ENCODE results near the gene DLG2.

The DLG2 gene

DNA sequence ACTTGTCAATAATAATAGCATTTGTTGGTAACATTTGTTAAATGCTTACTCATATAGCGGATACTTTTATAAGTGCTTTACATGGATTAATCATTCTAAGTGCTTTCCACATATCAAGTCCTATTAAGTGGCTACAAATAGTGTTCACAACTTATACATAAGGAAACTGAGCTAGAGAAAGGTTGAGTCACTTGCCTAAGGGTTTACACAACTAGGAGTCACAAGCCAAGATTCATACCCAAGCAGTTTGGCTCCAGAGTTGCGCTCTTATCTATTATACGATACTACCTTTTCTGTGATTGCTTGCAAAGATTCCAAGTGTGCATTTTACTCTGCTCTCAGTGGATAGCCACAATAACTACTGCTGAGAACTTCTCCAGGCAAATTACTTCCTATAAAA, 2125.1 kb downstream of the DLG2 start:
- DNase-seq (ENCODE audit: low read depth), result peak; percentile 42
- no peak overlapping the region for H3K4me3 ChIP-seq (ENCODE audit: low read length)
- no peak for TF ChIP-seq CTCF (IDR thresholded peaks at IDR 0.05; ENCODE audit: insufficient read depth, low read depth, low read length, missing control alignments)

DNA sequence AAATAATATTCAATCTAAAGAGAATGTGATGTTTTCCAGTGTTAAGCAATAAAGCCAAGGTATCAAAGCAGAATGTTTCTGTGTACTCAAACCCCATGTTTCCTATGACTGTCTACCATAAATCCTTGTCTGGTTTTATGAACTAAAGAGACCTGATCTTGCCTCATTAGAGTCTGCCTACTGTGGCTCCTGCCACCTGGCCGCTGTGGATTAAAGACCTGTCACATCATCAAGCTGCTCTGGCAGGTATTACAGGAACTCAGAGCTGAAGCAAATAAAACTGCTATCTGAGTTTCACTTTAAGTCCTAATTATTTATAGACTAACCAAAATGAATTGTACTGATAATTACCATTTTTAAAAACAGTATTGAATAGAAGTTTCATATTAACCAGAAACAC, 2133.2 kb downstream of the DLG2 start:
- no peak for TF ChIP-seq CTCF (IDR thresholded peaks at IDR 0.05; ENCODE audit: insufficient read depth, low read depth, low read length, missing control alignments)
- DNase-seq (ENCODE audit: low read depth), result no peak
- H3K4me3 ChIP-seq (ENCODE audit: low read length), result no peak overlapping the region

DNA sequence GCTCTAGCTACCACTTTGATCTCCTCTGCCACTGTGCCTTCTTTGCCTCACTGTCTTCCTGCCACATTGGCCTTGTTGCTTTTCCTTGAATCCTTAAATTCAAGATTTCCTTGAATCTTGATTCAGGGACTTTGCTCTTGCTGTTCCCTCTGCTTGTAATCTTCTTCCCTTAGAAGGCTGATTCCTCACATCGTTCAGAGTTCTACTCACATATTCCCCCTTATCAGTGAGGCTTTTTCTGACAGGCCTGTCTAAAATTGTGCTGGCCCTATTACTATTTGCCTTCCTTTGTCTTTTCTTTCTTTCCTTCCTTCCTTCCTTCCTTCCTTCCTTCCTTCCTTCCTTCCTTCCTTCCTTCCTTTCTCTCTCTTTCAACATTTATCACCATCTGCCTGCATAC, 2134.1 kb downstream of the DLG2 start:
- TF ChIP-seq CTCF (IDR thresholded peaks at IDR 0.05; ENCODE audit: insufficient read depth, low read depth, low read length, missing control alignments), result no peak

DNA sequence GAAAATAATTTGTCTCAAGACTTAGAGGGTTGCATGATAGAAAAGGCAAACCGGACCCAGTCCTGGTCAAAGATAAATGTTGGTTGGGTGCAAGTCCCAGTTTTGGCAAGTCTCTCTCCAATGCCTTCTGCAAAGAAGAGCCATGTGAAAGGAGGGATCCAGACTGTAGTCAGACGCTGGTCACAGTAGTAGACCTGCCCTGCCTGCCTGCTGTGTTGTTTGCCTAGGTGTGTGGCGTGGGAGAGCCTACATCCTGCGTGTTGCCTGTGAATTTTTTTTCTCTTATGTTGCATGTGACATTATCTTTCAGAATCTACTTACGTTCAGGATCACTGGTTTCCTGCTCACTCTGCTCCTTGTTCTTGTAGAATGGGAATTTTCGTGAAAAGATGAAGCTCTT, 2143.3 kb downstream of the DLG2 start:
- DNase-seq (ENCODE audit: low read depth), result no peak
- no peak overlapping the region for H3K4me3 ChIP-seq (ENCODE audit: low read length)
- no peak for TF ChIP-seq CTCF (IDR thresholded peaks at IDR 0.05; ENCODE audit: insufficient read depth, low read depth, low read length, missing control alignments)

More for the DNA sequence above, 2134.1 kb downstream of the DLG2 start:
- H3K4me3 ChIP-seq (ENCODE audit: low read length), result no peak overlapping the region
- no peak for DNase-seq (ENCODE audit: low read depth)

- DNase-seq (ENCODE audit: low read depth), result no peak
- TF ChIP-seq CTCF (IDR thresholded peaks at IDR 0.05; ENCODE audit: insufficient read depth, low read depth, low read length, missing control alignments), result no peak
- H3K4me3 ChIP-seq (ENCODE audit: low read length), result no peak overlapping the region
These were observed 2146.3 kb downstream of the DLG2 start for GRCh38 chr11:83480811-83481210.

DNA sequence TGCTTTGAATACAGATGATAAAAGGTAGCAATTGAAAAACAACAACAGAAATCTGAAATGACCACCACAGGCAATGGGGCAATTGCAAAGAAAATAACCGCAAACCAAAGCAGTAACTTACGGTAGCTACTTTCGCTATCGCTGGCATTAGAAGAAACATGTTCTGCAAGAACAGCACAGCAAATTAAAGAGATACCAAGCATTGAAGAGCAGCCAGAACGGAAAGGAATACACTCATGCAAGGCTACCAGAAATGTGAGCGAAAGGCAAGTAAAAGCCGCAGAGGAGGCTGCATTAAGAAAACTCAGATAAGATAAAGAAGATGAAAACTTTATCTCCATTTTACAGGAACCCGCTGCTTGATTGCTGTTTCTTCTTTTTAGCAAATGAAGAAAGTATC, 2146.9 kb downstream of the DLG2 start:
- TF ChIP-seq CTCF (IDR thresholded peaks at IDR 0.05; ENCODE audit: insufficient read depth, low read depth, low read length, missing control alignments), result no peak
- no peak overlapping the region for H3K4me3 ChIP-seq (ENCODE audit: low read length)
- no peak for DNase-seq (ENCODE audit: low read depth)

- TF ChIP-seq CTCF (IDR thresholded peaks at IDR 0.05; ENCODE audit: insufficient read depth, low read depth, low read length, missing control alignments), result no peak
- H3K4me3 ChIP-seq (ENCODE audit: low read length), result no peak overlapping the region
- DNase-seq (ENCODE audit: low read depth), result no peak
These were observed 2149.4 kb downstream of the DLG2 start for GRCh38 chr11:83477772-83478171.

Data from epithelial cell of esophagus (primary cell).